IPS DF 4.7 (cell line): ENCODE results near the gene EPB42.
"Not testable (repeated sequence)": the region's sequence is repeated elsewhere in the genome, so short reads cannot be mapped to it uniquely, and the experiment has no call there.

Experiments used
- DNase-seq: peaks from one replicate; pipeline ENCODE4 v3.0.0-alpha.2; 2013; ENCODE audit warnings: low spot score; ENCODE audit errors: extremely low read depth

The EPB42 gene

DNA sequence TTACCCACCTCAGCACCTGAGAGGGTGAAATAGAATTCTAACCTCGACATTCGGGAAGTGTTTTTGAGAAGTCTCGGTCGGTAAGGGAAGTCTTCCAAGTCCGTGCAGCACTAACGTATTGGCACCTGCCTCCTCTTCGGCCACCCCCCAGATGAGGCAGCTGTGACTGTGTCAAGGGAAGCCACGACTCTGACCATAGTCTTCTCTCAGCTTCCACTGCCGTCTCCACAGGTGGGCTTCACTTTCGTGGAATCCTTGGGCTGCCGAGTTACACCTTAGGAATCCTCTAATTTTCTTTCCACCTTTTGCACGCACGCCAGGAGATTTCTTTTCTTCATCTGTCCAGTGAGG lies 34.8 kb downstream of the EPB42 start:
- DNase-seq: no peak

GRCh38 chr15:43185157-43186002 lies 35.4 kb downstream of the EPB42 start, which contains the start of gene CCNDBP1:
Gene CCNDBP1 (plus strand): TSS chr15:43185403. CDS start chr15:43185499, 96 bp downstream.
- DNase-seq: peak; percentile 72

GRCh38 chr15:43184407-43185124 lies 36.3 kb downstream of the EPB42 start:
- no peak for DNase-seq

GRCh38 chr15:43183270-43183669 lies 37.5 kb downstream of the EPB42 start:
- no peak for DNase-seq

- DNase-seq: not testable (repeated sequence)
Observed at GRCh38 chr15:43177147-43177546, 43.7 kb downstream of the EPB42 start.

- not testable (repeated sequence) for DNase-seq
Observed at GRCh38 chr15:43175656-43176309, 45.0 kb downstream of the EPB42 start.

GRCh38 chr15:43169888-43170287 lies 50.9 kb downstream of the EPB42 start:
- DNase-seq: no peak

DNA sequence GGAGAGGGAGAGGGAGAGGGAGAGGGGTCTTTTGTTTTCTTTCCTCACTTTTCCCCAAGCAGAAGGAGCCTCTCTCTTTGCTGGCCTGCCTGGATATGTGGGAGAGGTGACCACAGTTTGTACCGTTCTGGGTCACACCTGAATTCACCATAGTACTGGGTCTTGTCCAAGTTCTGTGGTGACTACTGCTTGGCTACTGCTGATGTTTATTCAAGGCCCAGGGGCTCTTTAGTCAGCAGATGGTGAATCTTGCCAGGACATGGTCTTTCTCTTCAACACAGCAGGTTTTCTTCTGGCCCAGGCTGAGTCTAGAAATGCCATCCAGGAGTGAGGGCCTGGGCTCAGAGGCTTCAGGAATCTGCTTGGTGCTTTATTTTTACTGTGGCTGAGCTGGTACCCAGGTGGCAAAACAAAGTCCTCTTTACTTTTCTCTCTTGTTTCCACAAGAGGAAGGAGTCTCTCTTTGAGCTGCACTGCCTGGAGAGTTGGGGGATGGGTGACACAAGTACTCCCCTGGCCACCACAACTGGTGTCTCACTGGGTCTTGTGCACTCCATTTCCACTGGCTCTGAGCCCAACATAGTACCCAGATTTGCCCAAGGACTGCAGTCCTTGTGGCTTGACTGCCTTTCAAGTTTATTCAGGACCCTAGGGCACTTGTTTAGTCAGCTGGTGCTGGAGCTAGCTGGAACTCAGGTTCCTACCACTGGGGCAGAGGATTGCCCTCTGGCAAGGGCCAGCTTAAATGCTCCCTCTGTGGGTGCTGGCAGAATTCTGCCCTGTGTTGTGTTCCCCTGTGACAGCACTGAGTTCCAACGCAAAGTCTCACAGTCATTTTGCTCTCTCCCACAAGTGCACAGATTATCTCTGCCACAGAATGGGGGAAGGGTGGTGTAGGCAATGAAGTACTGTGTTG lies 52.4 kb downstream of the EPB42 start:
- no peak for DNase-seq

GRCh38 chr15:43167261-43167660 lies 53.6 kb downstream of the EPB42 start:
- not testable (repeated sequence) for DNase-seq

- DNase-seq: no peak
Observed at GRCh38 chr15:43165801-43166325, 55.0 kb downstream of the EPB42 start.

GRCh38 chr15:43153269-43153668 lies 67.5 kb downstream of the EPB42 start:
- no peak for DNase-seq

- DNase-seq: no peak
Observed at GRCh38 chr15:43151688-43152087, 69.1 kb downstream of the EPB42 start.

- no peak for DNase-seq
Observed at GRCh38 chr15:43150191-43150929, 70.5 kb downstream of the EPB42 start.
